K562 (cell line): ENCODE data around the gene PRSS48. TPM values are rescaled to one million over a fixed set of nuclear protein-coding genes. Genes with fewer than 3 reads are reported as not detected.

ENCODE experiments used
- ATAC-seq: fragments of 200-7000 bp; cut with Tn5 transposase; 3 replicates; pipeline ENCODE4 v1.9.1; 2020; ENCODE audit warnings: moderate library complexity
- BruUV-seq: library from RNA; stranded (reverse); fragments of 400-500 nt; replicated peaks from 2 replicates; lab custom pipeline; 2021; lab: Mats Ljungman, UMichigan
- CTCF ChIA-PET: fragments of 300-600 bp; formaldehyde crosslinking; extraction: SDS; loops from one replicate; lab custom pipeline; 2021; ENCODE audit warnings: low intra/inter-chr PET ratio; lab: Yijun Ruan, JAX
- POLR2A ChIA-PET: fragments of 300-600, 350-650 bp; sonication (Branson Sonifier 250); formaldehyde crosslinking; extraction: SDS; loops from one replicate; lab custom pipeline; 2021; ENCODE audit warnings: antibody characterized with exemption, inconsistent platforms; lab: Yijun Ruan, JAX
- DNase-seq, 4 experiments: peaks; one replicate each; pipeline versions ENCODE4 v3.0.0 to v3.0.0-alpha.2; 2011 to 2018; ENCODE audit warnings: low spot score in 3 of 4, mixed read lengths in 3 of 4; ENCODE audit errors: extremely low read depth in 1 of 4
- FAIRE-seq: peaks from 2 replicates; lab custom pipeline; 2011; peaks lifted over from hg19 to GRCh38; lab: Jason Lieb, UNC
- H2AFZ ChIP-seq: 2 replicates; pipeline ENCODE4 v1.6.0; 2011; ENCODE audit warnings: low read depth, low read length, control low read depth, inconsistent platforms
- H3K27ac ChIP-seq: fragments of 200-600 bp; 3 replicates; pipeline ENCODE4 v1.8.0; 2011; ENCODE audit warnings: low read depth, mild to moderate bottlenecking, control low read depth, inconsistent platforms, low read length, moderate library complexity, mixed read lengths; ENCODE audit errors: extremely low read depth
- H3K27me3 ChIP-seq, 2 experiments: fragments of 300-600 bp in 1 of 2; 2 replicates in 1 of 2; 3 replicates in 1 of 2; pipeline versions ENCODE4 v1.6.0 to v1.8.0; 2011; ENCODE audit warnings: inconsistent platforms in 2 of 2, low read length in 2 of 2, mild to moderate bottlenecking in 1 of 2, mixed read lengths in 1 of 2, moderate library complexity in 1 of 2; ENCODE audit not compliant: control insufficient read depth in 2 of 2, insufficient read depth in 2 of 2
- H3K36me3 ChIP-seq: fragments of 300-600 bp; 3 replicates; pipeline ENCODE4 v1.8.0; 2011; ENCODE audit warnings: mild to moderate bottlenecking, low read length, inconsistent platforms; ENCODE audit not compliant: control insufficient read depth, insufficient read depth
- H3K4me1 ChIP-seq, 2 experiments: fragments of 200-600 bp in 1 of 2; replicated peaks in 1 of 2; 2 replicates in 1 of 2; 3 replicates in 1 of 2; pipeline versions ENCODE4 v1.5.1 to v1.8.0; 2011; ENCODE audit warnings: inconsistent platforms in 2 of 2, low read length in 2 of 2, mild to moderate bottlenecking in 1 of 2, mixed read lengths in 1 of 2, moderate library complexity in 1 of 2; ENCODE audit not compliant: control insufficient read depth in 2 of 2, insufficient read depth in 2 of 2
- H3K4me2 ChIP-seq: 2 replicates; pipeline ENCODE4 v1.6.1; 2011; ENCODE audit warnings: low read length, control low read depth, inconsistent platforms, mixed read lengths; ENCODE audit not compliant: insufficient read depth
- H3K4me3 ChIP-seq: fragments of 200-600 bp; sonication (generic), shearing (Covaris generic); 2 replicates; pipeline ENCODE4 v1.5.1; 2016; ENCODE audit warnings: control low read depth, inconsistent platforms
- H3K79me2 ChIP-seq: fragments of 200-600 bp; 3 replicates; pipeline ENCODE4 v1.8.0; 2011; ENCODE audit warnings: low read length, inconsistent platforms; ENCODE audit not compliant: control insufficient read depth, insufficient read depth
- H3K9ac ChIP-seq, 2 experiments: 2 replicates each; pipeline versions ENCODE4 v1.6.0 to v1.6.1; 2011; ENCODE audit warnings: low read depth in 2 of 2, low read length in 2 of 2, control low read depth in 1 of 2, inconsistent platforms in 1 of 2, mild to moderate bottlenecking in 1 of 2, mixed read lengths in 1 of 2; ENCODE audit not compliant: insufficient read depth in 1 of 2
- H3K9me1 ChIP-seq: one replicate; pipeline ENCODE4 v1.6.0; 2011; ENCODE audit warnings: inconsistent platforms, mild to moderate bottlenecking, low read length, moderate library complexity; ENCODE audit not compliant: control insufficient read depth, insufficient read depth
- H3K9me3 ChIP-seq: replicated peaks from 2 replicates; pipeline ENCODE4 v1.5.1; 2011; ENCODE audit warnings: low read depth, low read length, inconsistent platforms; ENCODE audit not compliant: control insufficient read depth, insufficient read depth
- H4K20me1 ChIP-seq: replicated peaks from 2 replicates; pipeline ENCODE4 v1.6.1; 2011; ENCODE audit warnings: low read length, inconsistent platforms, mixed read lengths; ENCODE audit not compliant: control insufficient read depth, insufficient read depth
- C11orf30 ChIP-seq: fragments of 450-650 bp; IDR thresholded peaks from 2 replicates; pipeline ENCODE4 v1.6.1; 2016; ENCODE audit warnings: low read depth, mild to moderate bottlenecking
- EHMT2 ChIP-seq: fragments of 450-650 bp; IDR thresholded peaks from 2 replicates; pipeline ENCODE4 v1.6.1; 2018; ENCODE audit warnings: antibody characterized with exemption
- HDAC2 ChIP-seq: fragments of 450-650 bp; IDR thresholded peaks from 2 replicates; pipeline ENCODE4 v1.6.1; 2016; ENCODE audit warnings: mild to moderate bottlenecking
- SAP30 ChIP-seq: fragments of 200-600 bp; sonication (generic); IDR thresholded peaks from 2 replicates; pipeline ENCODE4 v1.6.1; 2012; ENCODE audit warnings: borderline replicate concordance, low read depth, mild to moderate bottlenecking, moderate library complexity, low read length, control low read depth, inconsistent platforms; ENCODE audit not compliant: insufficient read depth, poor library complexity, severe bottlenecking
- ZNF217 ChIP-seq: sonication (generic); formaldehyde crosslinking; IDR thresholded peaks from 2 replicates; pipeline ENCODE4 v1.8.0; 2022; ENCODE audit warnings: mild to moderate bottlenecking, missing genetic modification reagents
- in situ Hi-C: fragments of 300-500 bp; cut with MboI; formaldehyde crosslinking; loops from 4 replicates; pipeline ENCODE4 v1.15.0; 2018; ENCODE audit warnings: inconsistent platforms, mixed read lengths
- intact Hi-C: fragments of 100-400 bp; cut with micrococcal nuclease; formaldehyde crosslinking; loops from 2 replicates; pipeline ENCODE4 v1.14.2; 2022
- polyA plus RNA-seq, 8 experiments: library from polyadenylated mRNA; depleted of rRNA in 4 of 8; stranded (reverse) in 5 of 8; unstranded in 3 of 8; fragments of >200 nt; fragmentation: Nextera tagmentation in 2 of 8; fragmentation: Illumina TruSeq in 1 of 8; extraction: Ambion mirVana in 2 of 8; extraction: Trizol in 1 of 8; gene quantifications; 2 replicates each; pipeline versions ENCODE4 v1.2.1 to v1.2.3, GENCODE V29; 2011 to 2014; ENCODE audit warnings: inconsistent platforms in 1 of 8, missing spikeins in 1 of 8
- total RNA-seq, 7 experiments: library from RNA; depleted of rRNA in 6 of 7; stranded (reverse); fragments of >200 nt in 6 of 7; fragmentation: Illumina TruSeq in 2 of 7; extraction: Trizol in 2 of 7; gene quantifications; 2 replicates each; pipeline versions ENCODE4 v1.2.1 to v1.2.3, GENCODE V29; 2011 to 2021; ENCODE audit warnings: low replicate concordance in 1 of 7
- TF ChIP-seq, protein P1 (sequence below): fragments of 150-350 bp; conservative IDR thresholded peaks from 2 replicates; pipeline ENCODE4 v1.6.1; 2014; ENCODE audit warnings: low read length
- TF ChIP-seq, protein P2 (sequence below): sonication (generic); formaldehyde crosslinking; IDR thresholded peaks from 2 replicates; pipeline ENCODE4 v1.5.0; 2020; ENCODE audit warnings: missing genetic modification reagents
- TF ChIP-seq, protein P3 (sequence below), 2 experiments: fragments of 450-650 bp in 1 of 2; sonication (generic) in 1 of 2; formaldehyde crosslinking in 1 of 2; IDR thresholded peaks in 1 of 2; conservative IDR thresholded peaks in 1 of 2; 2 replicates each; pipeline versions ENCODE4 v1.6.1 to v1.8.1; 2016 to 2023; ENCODE audit warnings: mild to moderate bottlenecking in 2 of 2, moderate library complexity in 2 of 2, inconsistent platforms in 1 of 2, missing genetic modification reagents in 1 of 2
- TF ChIP-seq, protein P4 (sequence below): sonication (generic); formaldehyde crosslinking; IDR thresholded peaks from 2 replicates; pipeline ENCODE4 v1.8.0; 2023; ENCODE audit warnings: missing genetic modification reagents, mild to moderate bottlenecking, borderline replicate concordance

The PRSS48 gene
- total and polyA plus RNA-seq, 9 of the 15 experiments (the other 6 are each of a cell fraction or from before 2014, with no cell fraction given) = not detected

DNA sequence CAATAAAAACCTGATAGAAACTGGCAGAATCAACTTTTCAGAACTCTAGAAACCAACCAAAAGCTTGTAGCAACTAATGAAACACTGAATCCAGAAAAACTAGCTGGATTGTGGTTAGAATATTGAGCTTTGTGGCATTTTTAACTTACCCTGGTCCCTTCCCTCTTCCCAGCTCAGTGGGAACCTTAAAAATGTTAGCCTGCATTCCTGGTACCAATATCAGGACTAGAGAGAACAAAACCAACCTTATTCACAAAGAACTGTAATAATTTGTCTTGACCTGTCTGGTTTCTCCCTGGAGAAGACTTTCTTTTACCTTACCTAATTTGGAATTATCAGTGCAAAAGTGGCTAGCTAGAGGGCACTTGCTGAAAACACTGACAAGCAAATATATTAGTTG is 27.3 kb downstream of the PRSS48 start:
- H2AFZ ChIP-seq = no peak overlapping the region
- ChIA-PET CTCF (no interaction called here), POLR2A (interaction anchor here (0.9 to 1.0 kb wide), 2 partner anchors 13 to 31 kb away, joined by 3 read pairs; no protein-coding TSS in a partner anchor)
- H3K4me1 ChIP-seq = no peaks in the 10 kb centered on the region; a peak in 1 of 5 replicates
- DNase-seq (no peak), FAIRE-seq (no peak), ATAC-seq (no peak)
- no peaks in the 10 kb centered on the region for H3K79me2 ChIP-seq
- no peaks in the 10 kb centered on the region for H3K36me3 ChIP-seq
- no peak overlapping the region for H3K9ac ChIP-seq
- intact Hi-C loops (no loop called here), in situ Hi-C loops (no loop called here)
- H3K9me3 ChIP-seq = no peaks in the 10 kb centered on the region
- no peak overlapping the region for H3K4me3 ChIP-seq
- BruUV-seq = no TSS peak
- no peak overlapping the region for H3K4me2 ChIP-seq
- peaks cover 10 to 12% of the 10 kb centered on the region in 2 experiments; a peak in 3 of 5 replicates for H3K27me3 ChIP-seq
- no peaks in the 10 kb centered on the region for H3K9me1 ChIP-seq
- no peaks in the 10 kb centered on the region for H4K20me1 ChIP-seq
- H3K27ac ChIP-seq = no peak overlapping the region
- TF ChIP-seq EHMT2 (no peak), HDAC2 (no peak), ZNF217 (CRISPR knock-in tag) (no peak), C11orf30 (no peak), SAP30 (no peak)
- TF ChIP-seq, protein P1, sequence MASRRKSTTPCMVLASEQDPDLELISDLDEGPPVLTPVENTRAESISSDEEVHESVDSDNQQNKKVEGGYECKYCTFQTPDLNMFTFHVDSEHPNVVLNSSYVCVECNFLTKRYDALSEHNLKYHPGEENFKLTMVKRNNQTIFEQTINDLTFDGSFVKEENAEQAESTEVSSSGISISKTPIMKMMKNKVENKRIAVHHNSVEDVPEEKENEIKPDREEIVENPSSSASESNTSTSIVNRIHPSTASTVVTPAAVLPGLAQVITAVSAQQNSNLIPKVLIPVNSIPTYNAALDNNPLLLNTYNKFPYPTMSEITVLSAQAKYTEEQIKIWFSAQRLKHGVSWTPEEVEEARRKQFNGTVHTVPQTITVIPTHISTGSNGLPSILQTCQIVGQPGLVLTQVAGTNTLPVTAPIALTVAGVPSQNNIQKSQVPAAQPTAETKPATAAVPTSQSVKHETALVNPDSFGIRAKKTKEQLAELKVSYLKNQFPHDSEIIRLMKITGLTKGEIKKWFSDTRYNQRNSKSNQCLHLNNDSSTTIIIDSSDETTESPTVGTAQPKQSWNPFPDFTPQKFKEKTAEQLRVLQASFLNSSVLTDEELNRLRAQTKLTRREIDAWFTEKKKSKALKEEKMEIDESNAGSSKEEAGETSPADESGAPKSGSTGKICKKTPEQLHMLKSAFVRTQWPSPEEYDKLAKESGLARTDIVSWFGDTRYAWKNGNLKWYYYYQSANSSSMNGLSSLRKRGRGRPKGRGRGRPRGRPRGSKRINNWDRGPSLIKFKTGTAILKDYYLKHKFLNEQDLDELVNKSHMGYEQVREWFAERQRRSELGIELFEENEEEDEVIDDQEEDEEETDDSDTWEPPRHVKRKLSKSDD = no peak
- TF ChIP-seq, protein P2, sequence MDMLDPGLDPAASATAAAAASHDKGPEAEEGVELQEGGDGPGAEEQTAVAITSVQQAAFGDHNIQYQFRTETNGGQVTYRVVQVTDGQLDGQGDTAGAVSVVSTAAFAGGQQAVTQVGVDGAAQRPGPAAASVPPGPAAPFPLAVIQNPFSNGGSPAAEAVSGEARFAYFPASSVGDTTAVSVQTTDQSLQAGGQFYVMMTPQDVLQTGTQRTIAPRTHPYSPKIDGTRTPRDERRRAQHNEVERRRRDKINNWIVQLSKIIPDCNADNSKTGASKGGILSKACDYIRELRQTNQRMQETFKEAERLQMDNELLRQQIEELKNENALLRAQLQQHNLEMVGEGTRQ (CRISPR knock-in tag) = no peak
- TF ChIP-seq, protein P3, sequence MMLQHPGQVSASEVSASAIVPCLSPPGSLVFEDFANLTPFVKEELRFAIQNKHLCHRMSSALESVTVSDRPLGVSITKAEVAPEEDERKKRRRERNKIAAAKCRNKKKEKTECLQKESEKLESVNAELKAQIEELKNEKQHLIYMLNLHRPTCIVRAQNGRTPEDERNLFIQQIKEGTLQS (IDR thresholded peaks at IDR 0.05) = no peak
- TF ChIP-seq, protein P3 (CRISPR knock-in tag; conservative IDR thresholded peaks at IDR 0.05) = no peak
- TF ChIP-seq, protein P4, sequence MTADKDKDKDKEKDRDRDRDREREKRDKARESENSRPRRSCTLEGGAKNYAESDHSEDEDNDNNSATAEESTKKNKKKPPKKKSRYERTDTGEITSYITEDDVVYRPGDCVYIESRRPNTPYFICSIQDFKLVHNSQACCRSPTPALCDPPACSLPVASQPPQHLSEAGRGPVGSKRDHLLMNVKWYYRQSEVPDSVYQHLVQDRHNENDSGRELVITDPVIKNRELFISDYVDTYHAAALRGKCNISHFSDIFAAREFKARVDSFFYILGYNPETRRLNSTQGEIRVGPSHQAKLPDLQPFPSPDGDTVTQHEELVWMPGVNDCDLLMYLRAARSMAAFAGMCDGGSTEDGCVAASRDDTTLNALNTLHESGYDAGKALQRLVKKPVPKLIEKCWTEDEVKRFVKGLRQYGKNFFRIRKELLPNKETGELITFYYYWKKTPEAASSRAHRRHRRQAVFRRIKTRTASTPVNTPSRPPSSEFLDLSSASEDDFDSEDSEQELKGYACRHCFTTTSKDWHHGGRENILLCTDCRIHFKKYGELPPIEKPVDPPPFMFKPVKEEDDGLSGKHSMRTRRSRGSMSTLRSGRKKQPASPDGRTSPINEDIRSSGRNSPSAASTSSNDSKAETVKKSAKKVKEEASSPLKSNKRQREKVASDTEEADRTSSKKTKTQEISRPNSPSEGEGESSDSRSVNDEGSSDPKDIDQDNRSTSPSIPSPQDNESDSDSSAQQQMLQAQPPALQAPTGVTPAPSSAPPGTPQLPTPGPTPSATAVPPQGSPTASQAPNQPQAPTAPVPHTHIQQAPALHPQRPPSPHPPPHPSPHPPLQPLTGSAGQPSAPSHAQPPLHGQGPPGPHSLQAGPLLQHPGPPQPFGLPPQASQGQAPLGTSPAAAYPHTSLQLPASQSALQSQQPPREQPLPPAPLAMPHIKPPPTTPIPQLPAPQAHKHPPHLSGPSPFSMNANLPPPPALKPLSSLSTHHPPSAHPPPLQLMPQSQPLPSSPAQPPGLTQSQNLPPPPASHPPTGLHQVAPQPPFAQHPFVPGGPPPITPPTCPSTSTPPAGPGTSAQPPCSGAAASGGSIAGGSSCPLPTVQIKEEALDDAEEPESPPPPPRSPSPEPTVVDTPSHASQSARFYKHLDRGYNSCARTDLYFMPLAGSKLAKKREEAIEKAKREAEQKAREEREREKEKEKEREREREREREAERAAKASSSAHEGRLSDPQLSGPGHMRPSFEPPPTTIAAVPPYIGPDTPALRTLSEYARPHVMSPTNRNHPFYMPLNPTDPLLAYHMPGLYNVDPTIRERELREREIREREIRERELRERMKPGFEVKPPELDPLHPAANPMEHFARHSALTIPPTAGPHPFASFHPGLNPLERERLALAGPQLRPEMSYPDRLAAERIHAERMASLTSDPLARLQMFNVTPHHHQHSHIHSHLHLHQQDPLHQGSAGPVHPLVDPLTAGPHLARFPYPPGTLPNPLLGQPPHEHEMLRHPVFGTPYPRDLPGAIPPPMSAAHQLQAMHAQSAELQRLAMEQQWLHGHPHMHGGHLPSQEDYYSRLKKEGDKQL (CRISPR knock-in tag) = no peak
